ENCODE measurements around the gene BABAM2. TPM values are rescaled to one million over a fixed set of nuclear protein-coding genes. Genes with fewer than 3 reads are reported as not detected.
A peak's percentile ranks its signal among the peaks of the same experiment; 100 is the strongest.

The BABAM2 gene
- total and polyA plus RNA-seq, 9 of the 15 experiments (the other 6 are each of a cell fraction or from before 2014, with no cell fraction given) = 10.9 to 37.4 (median 25.6) TPM

GRCh38 chr2:28276076-28276618, 385.6 kb downstream of the BABAM2 start (continued):
- TF ChIP-seq MAFF (IDR thresholded peaks at IDR 0.05; ENCODE audit: low read length) (peak; percentile 21; the same call in 1 of the 2 replicates), ZBTB5 (IDR thresholded peaks at IDR 0.05) (no peak), GATAD2A (IDR thresholded peaks at IDR 0.05) (no peak), ZBTB11 (CRISPR knock-in tag; IDR thresholded peaks at IDR 0.05) (no peak), STAT5B (CRISPR knock-in tag; IDR thresholded peaks at IDR 0.05) (no peak), HEY1 (CRISPR knock-in tag; IDR thresholded peaks at IDR 0.05; ENCODE audit: borderline replicate concordance) (no peak), HINFP (tag; conservative IDR thresholded peaks at IDR 0.05; ENCODE audit: low read depth) (no peak), MITF (IDR thresholded peaks at IDR 0.05) (no peak), DACH1 (IDR thresholded peaks at IDR 0.05; ENCODE audit: partially characterized antibody) (no peak), PRDM10 (IDR thresholded peaks at IDR 0.05; ENCODE audit: partially characterized antibody) (no peak), STAT6 (CRISPR knock-in tag; IDR thresholded peaks at IDR 0.05) (no peak), FOXA1 (IDR thresholded peaks at IDR 0.05; ENCODE audit: borderline replicate concordance) (no peak)
